K562 (cell line): ENCODE data around the gene CDCA4. TPM values are rescaled to one million over a fixed set of nuclear protein-coding genes. Genes with fewer than 3 reads are reported as not detected.
A peak's percentile ranks its signal among the peaks of the same experiment; 100 is the strongest.

ENCODE experiments used
- ATAC-seq: fragments of 200-7000 bp; cut with Tn5 transposase; 3 replicates; pipeline ENCODE4 v1.9.1; 2020; ENCODE audit warnings: moderate library complexity
- BruUV-seq: library from RNA; stranded (reverse); fragments of 400-500 nt; replicated peaks from 2 replicates; lab custom pipeline; 2021; lab: Mats Ljungman, UMichigan
- CTCF ChIA-PET: fragments of 300-600 bp; formaldehyde crosslinking; extraction: SDS; loops from one replicate; lab custom pipeline; 2021; ENCODE audit warnings: low intra/inter-chr PET ratio; lab: Yijun Ruan, JAX
- POLR2A ChIA-PET: fragments of 300-600, 350-650 bp; sonication (Branson Sonifier 250); formaldehyde crosslinking; extraction: SDS; loops from one replicate; lab custom pipeline; 2021; ENCODE audit warnings: antibody characterized with exemption, inconsistent platforms; lab: Yijun Ruan, JAX
- DNase-seq, 4 experiments: peaks; one replicate each; pipeline versions ENCODE4 v3.0.0 to v3.0.0-alpha.2; 2011 to 2018; ENCODE audit warnings: low spot score in 3 of 4, mixed read lengths in 3 of 4; ENCODE audit errors: extremely low read depth in 1 of 4
- FAIRE-seq: peaks from 2 replicates; lab custom pipeline; 2011; peaks lifted over from hg19 to GRCh38; lab: Jason Lieb, UNC
- H2AFZ ChIP-seq: 2 replicates; pipeline ENCODE4 v1.6.0; 2011; ENCODE audit warnings: low read depth, low read length, control low read depth, inconsistent platforms
- H3K27ac ChIP-seq: fragments of 200-600 bp; 3 replicates; pipeline ENCODE4 v1.8.0; 2011; ENCODE audit warnings: low read depth, mild to moderate bottlenecking, control low read depth, inconsistent platforms, low read length, moderate library complexity, mixed read lengths; ENCODE audit errors: extremely low read depth
- H3K27me3 ChIP-seq, 2 experiments: fragments of 300-600 bp in 1 of 2; 2 replicates in 1 of 2; 3 replicates in 1 of 2; pipeline versions ENCODE4 v1.6.0 to v1.8.0; 2011; ENCODE audit warnings: inconsistent platforms in 2 of 2, low read length in 2 of 2, mild to moderate bottlenecking in 1 of 2, mixed read lengths in 1 of 2, moderate library complexity in 1 of 2; ENCODE audit not compliant: control insufficient read depth in 2 of 2, insufficient read depth in 2 of 2
- H3K36me3 ChIP-seq: fragments of 300-600 bp; 3 replicates; pipeline ENCODE4 v1.8.0; 2011; ENCODE audit warnings: mild to moderate bottlenecking, low read length, inconsistent platforms; ENCODE audit not compliant: control insufficient read depth, insufficient read depth
- H3K4me1 ChIP-seq, 2 experiments: fragments of 200-600 bp in 1 of 2; replicated peaks in 1 of 2; 2 replicates in 1 of 2; 3 replicates in 1 of 2; pipeline versions ENCODE4 v1.5.1 to v1.8.0; 2011; ENCODE audit warnings: inconsistent platforms in 2 of 2, low read length in 2 of 2, mild to moderate bottlenecking in 1 of 2, mixed read lengths in 1 of 2, moderate library complexity in 1 of 2; ENCODE audit not compliant: control insufficient read depth in 2 of 2, insufficient read depth in 2 of 2
- H3K4me2 ChIP-seq: 2 replicates; pipeline ENCODE4 v1.6.1; 2011; ENCODE audit warnings: low read length, control low read depth, inconsistent platforms, mixed read lengths; ENCODE audit not compliant: insufficient read depth
- H3K4me3 ChIP-seq: fragments of 200-600 bp; sonication (generic), shearing (Covaris generic); 2 replicates; pipeline ENCODE4 v1.5.1; 2016; ENCODE audit warnings: control low read depth, inconsistent platforms
- H3K79me2 ChIP-seq: fragments of 200-600 bp; 3 replicates; pipeline ENCODE4 v1.8.0; 2011; ENCODE audit warnings: low read length, inconsistent platforms; ENCODE audit not compliant: control insufficient read depth, insufficient read depth
- H3K9ac ChIP-seq, 2 experiments: 2 replicates each; pipeline versions ENCODE4 v1.6.0 to v1.6.1; 2011; ENCODE audit warnings: low read depth in 2 of 2, low read length in 2 of 2, control low read depth in 1 of 2, inconsistent platforms in 1 of 2, mild to moderate bottlenecking in 1 of 2, mixed read lengths in 1 of 2; ENCODE audit not compliant: insufficient read depth in 1 of 2
- H3K9me1 ChIP-seq: one replicate; pipeline ENCODE4 v1.6.0; 2011; ENCODE audit warnings: inconsistent platforms, mild to moderate bottlenecking, low read length, moderate library complexity; ENCODE audit not compliant: control insufficient read depth, insufficient read depth
- H3K9me3 ChIP-seq: replicated peaks from 2 replicates; pipeline ENCODE4 v1.5.1; 2011; ENCODE audit warnings: low read depth, low read length, inconsistent platforms; ENCODE audit not compliant: control insufficient read depth, insufficient read depth
- H4K20me1 ChIP-seq: replicated peaks from 2 replicates; pipeline ENCODE4 v1.6.1; 2011; ENCODE audit warnings: low read length, inconsistent platforms, mixed read lengths; ENCODE audit not compliant: control insufficient read depth, insufficient read depth
- ARID2 ChIP-seq: fragments of 450-650 bp; IDR thresholded peaks from 2 replicates; pipeline ENCODE4 v1.6.1; 2017; ENCODE audit warnings: antibody characterized with exemption, mild to moderate bottlenecking
- EP300 ChIP-seq: IDR thresholded peaks from 2 replicates; pipeline ENCODE4 v1.6.1; 2012; ENCODE audit warnings: low read length, improper control_type of control experiment
- ILF3 ChIP-seq: fragments of 450-650 bp; IDR thresholded peaks from 2 replicates; pipeline ENCODE4 v1.6.1; 2018; ENCODE audit warnings: antibody characterized with exemption, mild to moderate bottlenecking, moderate library complexity, borderline replicate concordance
- SPI1 ChIP-seq: IDR thresholded peaks from 2 replicates; pipeline ENCODE4 v1.6.1; 2011; ENCODE audit warnings: low read depth, low read length, control low read depth, borderline replicate concordance
- TCF7L2 ChIP-seq: fragments of 150-350 bp; IDR thresholded peaks from 2 replicates; pipeline ENCODE4 v1.6.1; 2016; ENCODE audit warnings: low read depth, mild to moderate bottlenecking, low read length, moderate library complexity
- ZNF24 ChIP-seq: fragments of 450-650 bp; IDR thresholded peaks from 2 replicates; pipeline ENCODE4 v1.6.1; 2016
- WGBS: fragments of 100-300 bp; shearing (Covaris generic); methylation state at CpG from one replicate; pipeline ENCODE4 v1.1.6; 2016; ENCODE audit warnings: low coverage, mixed read lengths; ENCODE audit not compliant: insufficient coverage; ENCODE audit errors: missing lambda C conversion rate; 5-methylcytosine and 5-hydroxymethylcytosine counted together
- in situ Hi-C: fragments of 300-500 bp; cut with MboI; formaldehyde crosslinking; loops from 4 replicates; pipeline ENCODE4 v1.15.0; 2018; ENCODE audit warnings: inconsistent platforms, mixed read lengths
- intact Hi-C: fragments of 100-400 bp; cut with micrococcal nuclease; formaldehyde crosslinking; loops from 2 replicates; pipeline ENCODE4 v1.14.2; 2022
- polyA plus RNA-seq, 8 experiments: library from polyadenylated mRNA; depleted of rRNA in 4 of 8; stranded (reverse) in 5 of 8; unstranded in 3 of 8; fragments of >200 nt; fragmentation: Nextera tagmentation in 2 of 8; fragmentation: Illumina TruSeq in 1 of 8; extraction: Ambion mirVana in 2 of 8; extraction: Trizol in 1 of 8; gene quantifications; 2 replicates each; pipeline versions ENCODE4 v1.2.1 to v1.2.3, GENCODE V29; 2011 to 2014; ENCODE audit warnings: inconsistent platforms in 1 of 8, missing spikeins in 1 of 8
- total RNA-seq, 7 experiments: library from RNA; depleted of rRNA in 6 of 7; stranded (reverse); fragments of >200 nt in 6 of 7; fragmentation: Illumina TruSeq in 2 of 7; extraction: Trizol in 2 of 7; gene quantifications; 2 replicates each; pipeline versions ENCODE4 v1.2.1 to v1.2.3, GENCODE V29; 2011 to 2021; ENCODE audit warnings: low replicate concordance in 1 of 7
- TF ChIP-seq, protein P1 (sequence below): fragments of 450-650 bp; IDR thresholded peaks from 2 replicates; pipeline ENCODE4 v1.6.1; 2018; ENCODE audit not compliant: partially characterized antibody
- TF ChIP-seq, protein P2 (sequence below): sonication (generic); formaldehyde crosslinking; IDR thresholded peaks from 2 replicates; pipeline ENCODE4 v1.9.0; 2022; ENCODE audit warnings: mild to moderate bottlenecking, missing genetic modification reagents

Gene CDCA4
- total and polyA plus RNA-seq, 9 of the 15 experiments (the other 6 are each of a cell fraction or from before 2014, with no cell fraction given) = 6.6 to 44.2 (median 23.0) TPM

DNA sequence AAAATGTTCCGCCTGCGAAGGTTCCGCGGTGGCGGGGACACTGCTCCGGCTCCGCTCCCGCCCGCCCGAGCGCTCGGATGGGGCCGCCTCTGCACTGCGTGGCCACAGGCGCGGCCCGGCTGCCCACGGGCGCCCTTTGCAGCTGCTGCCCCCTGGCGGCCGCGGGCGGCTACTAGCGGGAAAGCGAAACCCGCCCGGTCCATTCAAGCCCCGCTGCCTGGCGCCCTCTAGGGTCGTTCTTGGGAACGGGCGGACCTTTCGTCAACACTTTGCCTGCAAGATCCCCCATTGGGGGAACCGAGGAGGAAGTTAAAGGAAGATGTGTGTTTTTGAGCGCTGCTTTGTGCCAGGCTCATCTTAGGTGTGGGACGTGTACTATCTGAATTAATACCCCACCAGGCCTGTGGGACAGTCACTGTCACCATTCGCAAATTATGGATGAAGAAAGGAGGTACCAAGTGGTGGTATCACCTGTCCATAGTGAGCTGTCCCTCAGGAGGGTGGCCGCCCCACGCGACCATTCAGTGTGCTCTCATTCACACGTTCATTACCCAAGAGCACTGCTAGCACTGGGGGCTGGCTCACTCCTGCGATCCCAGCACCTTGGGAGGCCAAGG is 24.9 kb upstream of the CDCA4 start (continued):
- TF ChIP-seq, protein P1, sequence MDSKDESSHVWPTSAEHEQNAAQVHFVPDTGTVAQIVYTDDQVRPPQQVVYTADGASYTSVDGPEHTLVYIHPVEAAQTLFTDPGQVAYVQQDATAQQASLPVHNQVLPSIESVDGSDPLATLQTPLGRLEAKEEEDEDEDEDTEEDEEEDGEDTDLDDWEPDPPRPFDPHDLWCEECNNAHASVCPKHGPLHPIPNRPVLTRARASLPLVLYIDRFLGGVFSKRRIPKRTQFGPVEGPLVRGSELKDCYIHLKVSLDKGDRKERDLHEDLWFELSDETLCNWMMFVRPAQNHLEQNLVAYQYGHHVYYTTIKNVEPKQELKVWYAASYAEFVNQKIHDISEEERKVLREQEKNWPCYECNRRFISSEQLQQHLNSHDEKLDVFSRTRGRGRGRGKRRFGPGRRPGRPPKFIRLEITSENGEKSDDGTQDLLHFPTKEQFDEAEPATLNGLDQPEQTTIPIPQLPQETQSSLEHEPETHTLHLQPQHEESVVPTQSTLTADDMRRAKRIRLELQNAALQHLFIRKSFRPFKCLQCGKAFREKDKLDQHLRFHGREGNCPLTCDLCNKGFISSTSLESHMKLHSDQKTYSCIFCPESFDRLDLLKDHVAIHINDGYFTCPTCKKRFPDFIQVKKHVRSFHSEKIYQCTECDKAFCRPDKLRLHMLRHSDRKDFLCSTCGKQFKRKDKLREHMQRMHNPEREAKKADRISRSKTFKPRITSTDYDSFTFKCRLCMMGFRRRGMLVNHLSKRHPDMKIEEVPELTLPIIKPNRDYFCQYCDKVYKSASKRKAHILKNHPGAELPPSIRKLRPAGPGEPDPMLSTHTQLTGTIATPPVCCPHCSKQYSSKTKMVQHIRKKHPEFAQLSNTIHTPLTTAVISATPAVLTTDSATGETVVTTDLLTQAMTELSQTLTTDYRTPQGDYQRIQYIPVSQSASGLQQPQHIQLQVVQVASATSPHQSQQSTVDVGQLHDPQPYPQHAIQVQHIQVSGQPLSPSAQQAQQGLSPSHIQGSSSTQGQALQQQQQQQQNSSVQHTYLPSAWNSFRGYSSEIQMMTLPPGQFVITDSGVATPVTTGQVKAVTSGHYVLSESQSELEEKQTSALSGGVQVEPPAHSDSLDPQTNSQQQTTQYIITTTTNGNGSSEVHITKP = peak; percentile 86
- TF ChIP-seq EP300 = no peak

DNA sequence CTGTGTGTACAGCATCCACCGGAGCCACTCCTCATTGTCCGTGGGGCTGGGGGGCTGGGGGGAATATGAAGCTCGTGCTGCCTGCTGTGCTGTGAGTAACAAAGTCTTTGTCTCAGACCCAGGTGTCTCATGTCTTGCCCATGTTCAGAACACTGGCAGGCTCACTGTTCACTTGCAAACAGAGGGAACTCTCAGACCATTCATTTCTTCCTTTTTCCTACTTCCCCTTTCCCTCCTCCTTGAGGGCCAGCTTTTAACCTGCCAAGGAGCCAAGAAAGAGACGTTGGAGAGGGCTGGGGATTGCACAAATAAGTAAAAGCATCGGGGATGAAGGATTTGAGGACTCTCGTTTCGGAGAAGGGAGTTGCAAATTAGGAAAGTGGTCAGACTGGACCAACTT is 22.8 kb upstream of the CDCA4 start:
- H2AFZ ChIP-seq = no peak overlapping the region
- peak in 1 of 4 experiments; percentile 1 for DNase-seq
- no peak overlapping the region for H3K4me2 ChIP-seq
- TF ChIP-seq TCF7L2 (no peak), ILF3 (no peak), ZNF24 (peak; percentile 28; the same call in 1 of the 2 replicates), ARID2 (no peak), SPI1 (peak; percentile 36; the same call in 1 of the 2 replicates)
- TF ChIP-seq, protein P2, sequence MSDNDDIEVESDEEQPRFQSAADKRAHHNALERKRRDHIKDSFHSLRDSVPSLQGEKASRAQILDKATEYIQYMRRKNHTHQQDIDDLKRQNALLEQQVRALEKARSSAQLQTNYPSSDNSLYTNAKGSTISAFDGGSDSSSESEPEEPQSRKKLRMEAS = no peak
- TF ChIP-seq, all 486 proteins: peak for 2
- H3K9me3 ChIP-seq = no peaks in the 10 kb centered on the region
- H3K4me1 ChIP-seq = peaks cover 0 to 19% of the 10 kb centered on the region in 2 experiments; a peak in 2 of 5 replicates
- WGBS = 16% methylated on average over 6 of the region's 7 CpGs
- ChIA-PET POLR2A (interaction anchor here (1.0 kb wide), 1 partner anchor 73 kb away, joined by 4 read pairs; no protein-coding TSS in a partner anchor), CTCF (interaction anchor here (1.6 kb wide), 1 partner anchor 68 kb away, joined by 8 read pairs; no protein-coding TSS in a partner anchor)
- H4K20me1 ChIP-seq = no peaks in the 10 kb centered on the region
- FAIRE-seq = no peak
- no TSS peak for BruUV-seq
- no peaks in the 10 kb centered on the region for H3K36me3 ChIP-seq
- no peak for ATAC-seq
- H3K79me2 ChIP-seq = no peaks in the 10 kb centered on the region
- H3K9me1 ChIP-seq = no peaks in the 10 kb centered on the region
- in situ Hi-C loops (no loop called here), intact Hi-C loops (no loop called here)
- no peak overlapping the region for H3K27ac ChIP-seq
- peaks cover 0 to 8% of the 10 kb centered on the region in 2 experiments; a peak in 4 of 5 replicates for H3K27me3 ChIP-seq
- H3K9ac ChIP-seq = no peak overlapping the region; a peak in 1 of 4 replicates
- no peak overlapping the region for H3K4me3 ChIP-seq
